Glomerular visceral epithelial cell (primary cell): ENCODE measurements around the gene ZNF408.

Experiments
- DNase-seq: peaks from one replicate; pipeline ENCODE4 v3.0.0-alpha.2; 2016; ENCODE audit errors: extremely low spot score

Gene ZNF408

GRCh38 chr11:46727952-46728658 lies 27.3 kb downstream of the ZNF408 start:
- no peak for DNase-seq

DNA sequence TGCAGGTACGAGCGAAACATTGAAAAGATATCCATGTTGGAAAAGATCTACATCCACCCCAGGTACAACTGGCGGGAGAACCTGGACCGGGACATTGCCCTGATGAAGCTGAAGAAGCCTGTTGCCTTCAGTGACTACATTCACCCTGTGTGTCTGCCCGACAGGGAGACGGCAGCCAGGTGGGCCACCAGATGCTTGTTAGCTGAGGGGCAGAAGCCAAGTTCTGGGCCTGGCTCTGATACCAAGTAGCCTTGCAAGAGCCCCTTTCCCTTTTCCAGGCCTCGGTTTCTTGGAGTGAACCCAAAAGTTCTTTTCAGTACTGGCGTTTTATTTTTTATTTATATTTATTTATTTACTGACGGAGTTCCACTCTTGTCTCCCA lies 27.8 kb downstream of the ZNF408 start:
- DNase-seq = no peak

DNA sequence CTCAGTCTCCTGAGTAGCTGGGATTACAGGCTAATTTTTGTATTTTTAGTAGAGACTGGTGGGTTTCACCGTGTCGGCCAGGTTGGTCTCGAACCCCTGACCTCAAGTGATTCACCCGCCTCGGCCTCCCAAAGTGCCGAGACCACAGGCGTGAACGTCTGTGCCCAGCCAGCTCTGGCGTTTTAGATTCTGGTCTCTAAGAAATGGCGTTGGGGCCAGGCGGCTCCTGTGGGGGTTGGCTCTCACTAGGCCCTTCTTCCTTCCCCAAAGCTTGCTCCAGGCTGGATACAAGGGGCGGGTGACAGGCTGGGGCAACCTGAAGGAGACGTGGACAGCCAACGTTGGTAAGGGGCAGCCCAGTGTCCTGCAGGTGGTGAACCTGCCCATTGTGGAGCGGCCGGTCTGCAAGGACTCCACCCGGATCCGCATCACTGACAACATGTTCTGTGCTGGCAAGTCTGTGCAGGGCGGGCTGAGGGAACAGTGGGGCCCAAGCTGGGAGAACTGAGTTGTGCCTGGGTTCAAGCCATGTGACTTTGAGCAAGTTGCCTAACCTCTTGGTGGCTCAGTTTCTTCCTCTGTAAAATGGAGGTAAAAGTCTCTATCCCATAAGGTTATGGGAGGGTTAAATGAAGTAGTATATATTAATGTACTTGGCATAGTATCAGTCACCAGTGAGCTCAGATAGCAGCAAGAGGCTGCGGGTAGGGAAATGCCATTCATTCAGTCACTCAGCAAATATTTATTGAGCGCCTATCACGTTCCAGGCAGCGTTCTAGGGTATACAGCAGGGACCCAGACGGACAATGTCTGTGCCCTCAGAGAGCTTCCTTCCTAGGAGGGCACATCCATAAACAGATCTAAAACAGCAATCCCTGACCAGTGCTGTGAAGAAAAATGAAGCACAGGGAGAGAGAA lies 28.5 kb downstream of the ZNF408 start:
- no peak for DNase-seq

DNA sequence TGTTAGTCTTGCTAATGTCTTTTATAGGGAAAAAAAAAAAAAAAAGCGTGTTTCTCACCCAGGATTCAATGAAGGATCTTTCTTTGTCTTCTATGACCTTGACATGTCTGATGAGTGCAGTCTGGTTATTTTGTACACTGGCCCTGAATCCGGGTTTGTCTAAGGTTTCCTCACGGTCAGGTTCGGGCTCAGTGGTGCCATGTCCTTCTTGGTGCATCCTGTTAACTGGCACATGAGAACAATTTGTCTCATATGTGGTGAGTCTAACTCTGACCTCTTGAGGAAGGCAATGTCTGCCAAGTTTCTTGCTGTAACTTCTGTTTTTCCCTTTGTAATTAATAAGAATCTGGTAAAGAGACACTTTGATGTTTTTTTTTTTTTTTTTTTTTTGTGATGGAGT lies 30.7 kb downstream of the ZNF408 start:
- no peak for DNase-seq

DNA sequence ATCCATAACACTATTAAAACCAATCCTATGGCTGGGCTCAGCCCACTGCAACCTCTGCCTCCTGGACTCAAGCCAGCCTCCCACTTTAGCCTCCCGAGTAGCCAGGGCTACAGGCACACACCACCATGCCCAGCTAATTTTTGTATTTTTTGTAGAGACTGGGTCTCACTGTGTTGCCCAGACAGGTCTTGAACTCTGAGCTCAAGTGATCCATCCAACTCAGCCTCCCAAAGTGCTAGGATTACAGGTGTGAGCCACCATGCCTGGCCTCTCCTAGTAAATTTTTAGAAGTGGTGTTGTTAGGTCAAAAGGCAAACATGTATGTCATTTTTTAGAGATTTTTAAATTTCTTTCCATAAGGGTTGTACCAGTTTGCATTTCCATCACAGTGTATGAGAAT lies 32.4 kb downstream of the ZNF408 start:
- no peak for DNase-seq

- no peak for DNase-seq
Observed at GRCh38 chr11:46736146-46736545, 35.3 kb downstream of the ZNF408 start.

DNA sequence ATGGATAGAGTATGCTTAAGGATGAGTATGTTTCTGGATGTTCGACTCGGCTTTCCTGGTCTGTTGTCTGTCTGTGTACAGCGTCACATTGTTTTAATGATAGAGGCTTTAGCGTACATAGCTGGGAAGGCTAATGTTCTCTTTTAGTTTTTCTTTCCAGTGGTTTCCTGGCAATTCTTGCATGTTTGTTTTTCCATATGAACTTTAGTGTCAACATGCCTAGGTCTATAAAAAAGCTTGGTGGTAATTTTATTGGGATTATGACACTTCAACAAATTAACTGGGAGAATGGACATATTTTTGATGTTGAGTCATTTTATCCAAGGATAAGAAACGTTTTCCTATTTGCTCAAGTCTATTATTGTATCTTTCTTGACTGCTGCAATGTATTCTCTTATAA lies 35.8 kb downstream of the ZNF408 start:
- DNase-seq = no peak

DNA sequence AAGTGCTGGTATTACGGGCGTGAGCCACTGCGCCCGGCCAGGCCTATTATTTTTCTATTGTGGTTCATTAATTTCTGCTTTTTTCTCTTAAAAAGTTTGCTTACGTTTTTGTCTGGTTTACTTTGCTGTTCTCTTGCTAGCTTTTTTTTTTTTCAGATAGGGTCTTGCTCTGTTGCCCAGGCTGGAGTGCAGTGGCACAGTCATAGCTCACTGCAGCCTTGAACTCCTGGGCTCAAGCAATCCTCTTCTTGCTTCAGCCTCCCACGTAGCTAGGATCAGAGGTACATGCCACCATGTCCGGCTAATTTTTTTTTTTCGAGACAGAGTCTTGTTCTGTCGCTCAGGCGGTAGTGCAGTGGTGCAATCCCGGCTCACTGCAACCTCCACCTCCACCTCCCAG lies 36.9 kb downstream of the ZNF408 start:
- no peak for DNase-seq

- no peak for DNase-seq
Observed at GRCh38 chr11:46738887-46739286, 38.1 kb downstream of the ZNF408 start.

GRCh38 chr11:46741600-46742484 lies 41.0 kb downstream of the ZNF408 start:
- DNase-seq = no peak

DNA sequence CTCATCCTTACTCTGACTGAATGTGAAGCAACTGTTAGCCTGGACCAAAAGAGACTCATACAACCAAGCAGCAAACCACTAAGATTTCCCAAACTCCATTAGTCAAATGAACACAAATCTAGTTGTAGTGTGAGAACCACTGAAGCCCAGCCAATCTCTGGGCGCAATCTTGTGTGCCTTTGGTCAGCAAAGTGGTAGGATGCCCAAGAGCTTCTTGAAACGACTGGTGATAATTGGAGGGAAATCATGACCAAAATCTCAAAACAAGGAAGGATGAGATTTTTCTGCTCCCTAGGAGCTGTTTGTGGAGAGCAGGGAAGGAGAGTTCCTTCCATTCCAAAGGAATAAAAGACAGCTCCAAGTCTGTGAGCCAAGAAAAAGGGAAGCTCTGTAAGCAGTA lies 42.2 kb downstream of the ZNF408 start:
- no peak for DNase-seq

DNA sequence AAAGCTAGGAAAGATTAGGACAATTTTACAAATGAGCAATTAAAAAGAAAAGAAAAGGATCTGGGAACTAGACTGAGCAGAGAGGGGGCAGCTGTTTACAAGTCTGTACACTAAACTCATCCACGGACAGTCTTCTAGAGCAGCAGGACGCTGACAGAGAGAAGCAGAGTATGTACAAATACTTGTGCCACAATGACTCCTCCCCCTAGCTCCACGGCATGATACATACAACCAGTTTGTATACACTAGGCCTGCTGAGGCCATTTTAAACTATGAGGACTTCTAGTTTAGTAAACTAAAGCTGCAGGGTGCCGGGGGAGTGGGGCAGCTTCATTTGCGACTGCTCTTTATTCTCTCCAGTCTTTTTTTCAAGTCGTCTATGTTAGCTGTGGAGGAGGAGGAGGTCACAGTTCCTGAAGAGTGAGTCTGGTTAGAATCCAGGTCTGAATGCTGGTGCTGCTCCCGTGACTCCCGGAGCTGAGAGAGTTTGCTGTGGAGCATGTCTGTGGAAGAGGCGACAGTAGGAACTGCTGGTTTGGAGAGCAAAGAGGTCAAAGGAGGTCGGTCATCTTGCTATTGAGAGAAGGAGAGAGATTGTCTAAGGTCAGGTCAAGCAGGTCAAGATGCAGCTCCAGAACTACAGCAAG lies 43.0 kb downstream of the ZNF408 start:
- no peak for DNase-seq

DNA sequence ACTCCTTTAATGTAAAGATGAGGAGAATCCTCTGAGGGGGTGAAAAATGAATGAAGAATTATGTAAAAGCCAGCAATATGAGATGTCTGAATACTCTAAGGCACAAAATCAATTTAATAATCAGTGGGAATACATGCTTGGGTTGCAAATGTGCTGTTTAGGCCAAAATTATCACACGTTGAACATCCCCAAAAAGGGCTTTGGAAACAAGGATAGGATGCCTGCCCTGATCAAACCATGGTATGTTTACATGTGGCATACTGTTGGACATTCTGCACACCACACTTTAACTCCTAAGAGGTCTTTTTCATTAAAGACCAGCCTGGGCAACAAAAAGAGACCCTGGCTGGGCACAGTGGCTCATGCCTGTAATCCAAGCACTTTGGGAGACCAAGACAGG lies 44.5 kb downstream of the ZNF408 start:
- DNase-seq = no peak

DNA sequence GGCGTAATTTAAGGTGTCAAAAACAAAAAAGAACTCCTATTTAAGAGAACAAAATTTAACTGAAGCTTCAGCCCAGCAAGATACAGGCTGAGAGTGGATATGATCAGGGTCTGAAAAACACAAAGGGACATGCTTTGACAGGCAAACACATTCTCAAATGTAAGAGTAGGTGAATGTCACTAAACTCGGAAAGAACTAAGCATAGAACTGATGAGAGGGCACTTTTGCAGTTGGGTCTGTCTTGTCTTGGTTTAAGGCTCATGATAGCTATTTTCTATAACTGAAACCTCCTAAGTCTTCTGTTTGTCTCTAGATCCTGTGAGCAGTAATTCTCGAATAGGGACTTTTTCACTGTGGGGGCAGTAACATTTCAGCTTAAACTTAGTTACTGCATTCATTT lies 45.2 kb downstream of the ZNF408 start:
- DNase-seq = no peak

- no peak for DNase-seq
Observed at GRCh38 chr11:46747150-46747549, 46.3 kb downstream of the ZNF408 start.
